HCT116 (cell line): ENCODE results near the gene ZNG1B. TPM values are rescaled to one million over a fixed set of nuclear protein-coding genes. Genes with fewer than 3 reads are reported as not detected.
"Not testable (repeated sequence)": the region's sequence is repeated elsewhere in the genome, so short reads cannot be mapped to it uniquely, and the experiment has no call there.

ENCODE experiments used
- ATAC-seq: fragments of 200-7000 bp; cut with Tn5 transposase; 2 replicates; pipeline ENCODE4 v1.9.1; 2020; ENCODE audit warnings: mild to moderate bottlenecking, moderate library complexity
- BruUV-seq: library from RNA; stranded (reverse); fragments of 400-500 nt; replicated peaks from 2 replicates; lab custom pipeline; 2021; lab: Mats Ljungman, UMichigan
- CTCF ChIA-PET: fragments of 300-600 bp; sonication (Branson Sonifier 250); formaldehyde crosslinking; loops from one replicate; lab custom pipeline; 2021; ENCODE audit warnings: antibody characterized with exemption; lab: Charles Lee
- POLR2A ChIA-PET: fragments of 300-600, 350-600 bp; sonication (Branson Sonifier 250); formaldehyde crosslinking; loops from one replicate; lab custom pipeline; 2021; ENCODE audit warnings: antibody characterized with exemption; lab: Charles Lee
- RAD21 ChIA-PET, 2 experiments: fragments of 300-600 bp; sonication (Branson Sonifier 250); formaldehyde crosslinking; loops; one replicate each; lab custom pipeline; 2023; ENCODE audit warnings: low total read pairs in 2 of 2; ENCODE audit not compliant: uncharacterized antibody in 2 of 2, unreplicated experiment in 2 of 2, low non-redundant PET in 1 of 2; lab: Charles Lee
- DNase-seq: peaks from one replicate; pipeline ENCODE4 v3.0.0-alpha.2; 2010; ENCODE audit warnings: low read depth, low spot score
- H2AFZ ChIP-seq: fragments of 200-600 bp; shearing (Covaris generic), sonication (generic); 2 replicates; pipeline ENCODE4 v1.6.1; 2017; ENCODE audit warnings: low read depth, mixed run types, mixed read lengths, antibody characterized with exemption, low read length; ENCODE audit not compliant: poor library complexity, severe bottlenecking
- H3K27ac ChIP-seq: 2 replicates; pipeline ENCODE4 v1.5.1; 2012; ENCODE audit warnings: low read depth, low read length
- H3K27me3 ChIP-seq: fragments of 200-600 bp; sonication (generic); 2 replicates; pipeline ENCODE4 v1.6.1; 2016; ENCODE audit warnings: mixed run types, low read length, mixed read lengths; ENCODE audit not compliant: insufficient read depth
- H3K36me3 ChIP-seq, 2 experiments: fragments of 200-500 bp in 1 of 2; fragments of 200-600 bp in 1 of 2; sonication (Bioruptor generic) in 1 of 2; sonication (generic) in 1 of 2; 2 replicates each; pipeline versions ENCODE4 v1.5.1 to v1.6.1; 2014 to 2016; ENCODE audit warnings: low read length in 2 of 2, inconsistent platforms in 1 of 2, mixed read lengths in 1 of 2, mixed run types in 1 of 2; ENCODE audit not compliant: insufficient read depth in 2 of 2, control insufficient read depth in 1 of 2
- H3K4me1 ChIP-seq, 2 experiments: fragments of 200-600 bp in 1 of 2; sonication (generic) in 1 of 2; 2 replicates each; pipeline versions ENCODE4 v1.5.1 to v1.6.1; 2012 to 2017; ENCODE audit warnings: low read length in 2 of 2, inconsistent platforms in 1 of 2, mild to moderate bottlenecking in 1 of 2, mixed read lengths in 1 of 2, mixed run types in 1 of 2, moderate library complexity in 1 of 2; ENCODE audit not compliant: insufficient read depth in 2 of 2, control insufficient read depth in 1 of 2
- H3K4me2 ChIP-seq: fragments of 200-600 bp; sonication (generic); 2 replicates; pipeline ENCODE4 v1.6.1; 2017; ENCODE audit warnings: mixed run types, low read length, mixed read lengths
- H3K4me3 ChIP-seq, 2 experiments: fragments of 200-600 bp in 1 of 2; sonication (generic) in 1 of 2; replicated peaks in 1 of 2; 2 replicates each; pipeline ENCODE4 v1.5.1; 2011 to 2016; ENCODE audit warnings: low read length in 2 of 2, control low read depth in 1 of 2, low read depth in 1 of 2, mild to moderate bottlenecking in 1 of 2, mixed read lengths in 1 of 2, mixed run types in 1 of 2
- H3K79me2 ChIP-seq: fragments of 200-600 bp; sonication (generic); 2 replicates; pipeline ENCODE4 v1.6.1; 2017; ENCODE audit warnings: mild to moderate bottlenecking, mixed run types, low read length, moderate library complexity, mixed read lengths; ENCODE audit not compliant: insufficient read depth
- H3K9ac ChIP-seq: fragments of 200-600 bp; sonication (generic); 2 replicates; pipeline ENCODE4 v1.6.1; 2016; ENCODE audit warnings: low read length, mixed read lengths
- H3K9me2 ChIP-seq: fragments of 200-600 bp; sonication (generic), shearing (Covaris generic); 2 replicates; pipeline ENCODE4 v1.6.1; 2017; ENCODE audit warnings: mixed run types, mild to moderate bottlenecking, moderate library complexity; ENCODE audit not compliant: insufficient read depth
- H3K9me3 ChIP-seq, 2 experiments: fragments of 200-500 bp in 1 of 2; fragments of 200-600 bp in 1 of 2; sonication (Bioruptor generic) in 1 of 2; sonication (generic) in 1 of 2; 2 replicates each; pipeline ENCODE4 v1.6.1; 2014 to 2017; ENCODE audit warnings: low read length in 2 of 2, mixed read lengths in 2 of 2, inconsistent platforms in 1 of 2, low read depth in 1 of 2, mild to moderate bottlenecking in 1 of 2, mixed run types in 1 of 2, moderate library complexity in 1 of 2; ENCODE audit not compliant: control insufficient read depth in 1 of 2, insufficient read depth in 1 of 2
- H4K20me1 ChIP-seq: fragments of 200-600 bp; sonication (generic), shearing (Covaris generic); 2 replicates; pipeline ENCODE4 v1.6.1; 2017; ENCODE audit warnings: mixed run types, mild to moderate bottlenecking, moderate library complexity; ENCODE audit not compliant: insufficient read depth
- CBX3 ChIP-seq: IDR thresholded peaks from 2 replicates; pipeline ENCODE4 v1.6.1; 2012; ENCODE audit warnings: low read depth
- CEBPB ChIP-seq: IDR thresholded peaks from 2 replicates; pipeline ENCODE4 v1.6.1; 2012; ENCODE audit warnings: low read depth
- POLR2A ChIP-seq: IDR thresholded peaks from 2 replicates; pipeline ENCODE4 v1.7.0; 2011; ENCODE audit warnings: borderline replicate concordance; ENCODE audit not compliant: insufficient read depth, insufficient read length; ENCODE audit errors: extremely low read depth
- RAD21 ChIP-seq: IDR thresholded peaks from 2 replicates; pipeline ENCODE4 v1.6.1; 2012; ENCODE audit warnings: low read depth, mild to moderate bottlenecking
- intact Hi-C: fragments of 100-400 bp; cut with micrococcal nuclease; formaldehyde crosslinking; loops from 2 replicates; pipeline ENCODE4 v1.10.0; 2022
- total RNA-seq: library from RNA; stranded (reverse); gene quantifications from one replicate; pipeline ENCODE4 v1.2.1, GENCODE V29; 2021; ENCODE audit not compliant: unreplicated experiment
- TF ChIP-seq, protein P1 (sequence below), 3 experiments: fragments of 200-600 bp in 1 of 3; sonication (generic) in 1 of 3; IDR thresholded peaks in 2 of 3; conservative IDR thresholded peaks in 1 of 3; 2 replicates each; pipeline ENCODE4 v1.5.1; 2012 to 2017; ENCODE audit warnings: low read depth in 2 of 3, low read length in 2 of 3, antibody characterized with exemption in 1 of 3, borderline replicate concordance in 1 of 3, control low read depth in 1 of 3, mild to moderate bottlenecking in 1 of 3, mixed read lengths in 1 of 3, mixed run types in 1 of 3, moderate library complexity in 1 of 3; ENCODE audit not compliant: insufficient read depth in 1 of 3
- TF ChIP-seq, protein P2 (sequence below): IDR thresholded peaks from 2 replicates; pipeline ENCODE4 v1.6.1; 2012

The ZNG1B gene
- total RNA-seq, 1 experiment from 2014 or later, result 39.9 TPM

DNA sequence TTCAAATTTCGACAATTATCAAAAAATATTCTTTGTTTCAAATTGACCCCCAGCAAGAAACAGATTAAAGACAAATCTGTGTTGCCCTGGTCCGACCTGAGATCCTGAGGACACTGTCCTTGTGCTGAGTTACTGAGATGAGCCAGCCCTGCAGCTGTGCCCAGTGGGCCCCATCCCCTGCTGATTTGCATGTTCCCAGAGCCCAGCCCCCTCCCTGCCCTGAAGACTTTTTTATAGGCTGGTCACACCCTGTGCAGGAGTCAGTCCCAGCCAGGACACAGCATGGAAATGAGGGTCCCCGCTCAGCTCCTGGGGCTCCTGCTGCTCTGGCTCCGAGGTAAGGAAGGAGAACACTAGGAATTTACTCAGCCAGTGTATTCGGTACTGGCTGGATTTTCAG, 31.4 kb upstream of the ZNG1B start:
- no peaks in the 10 kb centered on the region for H3K79me2 ChIP-seq
- no peaks in the 10 kb centered on the region for H4K20me1 ChIP-seq
- H2AFZ ChIP-seq, result no peak overlapping the region
- no peaks in the 10 kb centered on the region for H3K36me3 ChIP-seq
- no peaks in the 10 kb centered on the region for H3K9me2 ChIP-seq
- no TSS peak for BruUV-seq
- no peak overlapping the region for H3K27ac ChIP-seq
- 0 out of 2 replicates have a peak, but pooled peaks cover 8% of the 10 kb centered on the region for H3K27me3 ChIP-seq
- RAD21 ChIA-PET, result no interaction called here
- CTCF ChIA-PET, result no interaction called here
- H3K9ac ChIP-seq, result no peak overlapping the region
- H3K4me2 ChIP-seq, result no peak overlapping the region
- no peak overlapping the region for H3K4me3 ChIP-seq
- intact Hi-C loops, result loop anchor here (10.0 kb wide), 1 partner anchor 451 kb away; no protein-coding TSS in a partner anchor
- ATAC-seq, result no peak
- H3K4me1 ChIP-seq, result 0 out of 4 replicates have a peak, but pooled peaks cover 0 to 2% of the 10 kb centered on the region in 2 experiments
- H3K9me3 ChIP-seq, result no peaks in the 10 kb centered on the region
- POLR2A ChIA-PET, result no interaction called here
- TF ChIP-seq CBX3 (no peak), POLR2A (no peak)
- DNase-seq, result no peak

DNA sequence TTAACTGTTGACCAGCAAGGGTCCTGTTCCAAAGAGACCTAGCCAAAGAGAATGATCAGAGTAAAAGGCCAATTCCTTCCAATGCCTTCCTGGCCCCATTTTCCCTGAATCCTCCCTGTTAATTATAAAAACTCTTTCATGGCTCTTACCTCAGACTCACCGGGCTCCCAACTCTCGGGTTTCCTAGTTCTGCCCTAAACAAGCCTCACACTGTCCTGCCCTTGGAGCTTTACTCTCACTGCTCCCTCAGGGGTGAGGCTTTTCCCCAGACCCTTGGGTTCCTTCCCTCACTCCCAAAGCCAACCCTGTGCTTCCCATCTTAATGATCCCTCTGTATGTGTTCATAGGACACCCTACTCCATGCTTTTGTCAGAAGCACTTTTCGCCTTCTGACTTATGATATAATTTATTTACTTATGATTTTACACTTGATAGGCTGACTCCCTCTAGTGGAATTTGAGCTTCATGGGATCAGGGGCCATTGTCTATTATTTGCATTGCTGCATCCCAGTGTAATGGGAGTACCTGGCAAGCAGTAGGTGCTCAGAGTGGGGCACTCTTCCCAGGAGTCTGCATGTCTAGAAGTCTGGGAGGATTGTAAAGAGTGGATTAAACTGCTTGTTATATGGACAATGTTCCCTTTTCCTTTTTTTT, 29.9 kb upstream of the ZNG1B start:
- no peaks in the 10 kb centered on the region for H3K9me3 ChIP-seq
- TF ChIP-seq, protein P1, sequence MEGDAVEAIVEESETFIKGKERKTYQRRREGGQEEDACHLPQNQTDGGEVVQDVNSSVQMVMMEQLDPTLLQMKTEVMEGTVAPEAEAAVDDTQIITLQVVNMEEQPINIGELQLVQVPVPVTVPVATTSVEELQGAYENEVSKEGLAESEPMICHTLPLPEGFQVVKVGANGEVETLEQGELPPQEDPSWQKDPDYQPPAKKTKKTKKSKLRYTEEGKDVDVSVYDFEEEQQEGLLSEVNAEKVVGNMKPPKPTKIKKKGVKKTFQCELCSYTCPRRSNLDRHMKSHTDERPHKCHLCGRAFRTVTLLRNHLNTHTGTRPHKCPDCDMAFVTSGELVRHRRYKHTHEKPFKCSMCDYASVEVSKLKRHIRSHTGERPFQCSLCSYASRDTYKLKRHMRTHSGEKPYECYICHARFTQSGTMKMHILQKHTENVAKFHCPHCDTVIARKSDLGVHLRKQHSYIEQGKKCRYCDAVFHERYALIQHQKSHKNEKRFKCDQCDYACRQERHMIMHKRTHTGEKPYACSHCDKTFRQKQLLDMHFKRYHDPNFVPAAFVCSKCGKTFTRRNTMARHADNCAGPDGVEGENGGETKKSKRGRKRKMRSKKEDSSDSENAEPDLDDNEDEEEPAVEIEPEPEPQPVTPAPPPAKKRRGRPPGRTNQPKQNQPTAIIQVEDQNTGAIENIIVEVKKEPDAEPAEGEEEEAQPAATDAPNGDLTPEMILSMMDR (IDR thresholded peaks at IDR 0.05 in 2 of 3, conservative IDR thresholded peaks at IDR 0.05 in 1 of 3; ENCODE audit: borderline replicate concordance in 1 of 3, insufficient read depth in 1 of 3, low read depth in 2 of 3, low read length in 2 of 3), result peak; percentile 45 to 54 (median 45); a peak in 5 of 6 replicates
- TF ChIP-seq RAD21 (peak; percentile 54; the same call in 1 of the 2 replicates), CEBPB (no peak)
- TF ChIP-seq, protein P2, sequence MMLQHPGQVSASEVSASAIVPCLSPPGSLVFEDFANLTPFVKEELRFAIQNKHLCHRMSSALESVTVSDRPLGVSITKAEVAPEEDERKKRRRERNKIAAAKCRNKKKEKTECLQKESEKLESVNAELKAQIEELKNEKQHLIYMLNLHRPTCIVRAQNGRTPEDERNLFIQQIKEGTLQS, result no peak
- TF ChIP-seq, all 23 proteins: peak for 2
- Histone ChIP-seq H2AFZ (no peak overlapping the region), H3K4me3 (no peak overlapping the region), H3K4me1 (0 out of 4 replicates have a peak, but pooled peaks cover 0 to 2% of the 10 kb centered on the region in 2 experiments), H4K20me1 (no peaks in the 10 kb centered on the region), H3K9ac (no peak overlapping the region), H3K27me3 (0 out of 2 replicates have a peak, but pooled peaks cover 8% of the 10 kb centered on the region), H3K9me2 (no peaks in the 10 kb centered on the region), H3K4me2 (no peak overlapping the region), H3K27ac (no peak overlapping the region), H3K36me3 (no peaks in the 10 kb centered on the region), H3K79me2 (no peaks in the 10 kb centered on the region)
- DNase-seq (peak; percentile 31), ATAC-seq (peak; percentile 93)
- intact Hi-C loops, result loop anchor here (10.0 kb wide), 1 partner anchor 453 kb away; no protein-coding TSS in a partner anchor
- RAD21 ChIA-PET, result no interaction called here
- CTCF ChIA-PET, result interaction anchor here (0.6 to 1.2 kb wide), 3 partner anchors 269 to 327 kb away, joined by 3 to 9 read pairs (median 4); no protein-coding TSS in a partner anchor
- POLR2A ChIA-PET, result no interaction called here
- no TSS peak for BruUV-seq

DNA sequence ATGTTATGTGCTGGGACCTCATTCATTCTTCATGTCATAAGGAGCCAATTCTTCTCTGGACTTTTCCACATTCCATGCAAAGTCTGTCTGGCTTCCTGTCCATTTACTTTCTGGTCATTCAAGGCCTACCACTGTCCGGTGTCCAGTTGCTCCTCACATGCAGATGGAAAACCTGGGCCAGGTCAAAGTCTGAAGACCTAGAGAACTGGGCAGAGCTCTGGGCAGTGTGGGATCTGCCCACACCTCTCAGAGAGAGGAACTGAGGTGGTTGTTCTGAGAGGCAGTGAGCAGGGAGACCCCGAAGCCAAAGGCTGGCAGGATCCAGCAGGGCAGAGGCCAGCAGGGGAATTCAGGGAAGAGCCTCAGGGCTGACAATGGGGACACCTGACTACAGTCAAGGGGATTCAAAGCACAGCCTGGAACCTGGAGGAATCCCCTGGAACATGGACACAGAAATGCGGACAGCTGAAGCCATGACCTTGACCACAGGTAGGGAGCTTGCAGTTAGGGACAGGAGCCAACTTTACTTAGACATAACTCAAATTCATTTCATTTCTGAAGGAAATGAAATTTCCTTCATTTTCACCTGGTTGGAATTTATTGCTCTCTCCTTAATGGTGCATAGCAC, 25.7 kb upstream of the ZNG1B start:
- ATAC-seq, DNase-seq, H3K4me1 ChIP-seq, RAD21 ChIA-PET, H3K79me2 ChIP-seq, H3K27ac ChIP-seq, H3K9me3 ChIP-seq, H2AFZ ChIP-seq, POLR2A ChIA-PET, intact Hi-C loops, H3K4me2 ChIP-seq, CTCF ChIA-PET, H3K9me2 ChIP-seq, H3K36me3 ChIP-seq, H4K20me1 ChIP-seq, H3K9ac ChIP-seq, BruUV-seq, H3K4me3 ChIP-seq, H3K27me3 ChIP-seq: not testable (repeated sequence)
